Erythroblast (primary cell): ENCODE data around the gene JUNB.
A peak's percentile ranks its signal among the peaks of the same experiment; 100 is the strongest.

Experiments used
- DNase-seq, 2 experiments: peaks; one replicate each; lab custom pipeline; 2025; lab: John Stamatoyannopoulos, UW
- GATA1 ChIP-seq: IDR thresholded peaks from 2 replicates; pipeline ENCODE4 v1.6.1; 2011; ENCODE audit warnings: low read depth, mild to moderate bottlenecking, control low read depth, low read length, moderate library complexity
- POLR2A ChIP-seq: IDR thresholded peaks from 2 replicates; pipeline ENCODE4 v1.6.1; 2011; ENCODE audit warnings: mild to moderate bottlenecking, low read length

JUNB gene

GRCh38 chr19:12764698-12765097 is 26.6 kb upstream of the JUNB start:
- DNase-seq = no peak
- TF ChIP-seq GATA1 (no peak), POLR2A (no peak)

DNA sequence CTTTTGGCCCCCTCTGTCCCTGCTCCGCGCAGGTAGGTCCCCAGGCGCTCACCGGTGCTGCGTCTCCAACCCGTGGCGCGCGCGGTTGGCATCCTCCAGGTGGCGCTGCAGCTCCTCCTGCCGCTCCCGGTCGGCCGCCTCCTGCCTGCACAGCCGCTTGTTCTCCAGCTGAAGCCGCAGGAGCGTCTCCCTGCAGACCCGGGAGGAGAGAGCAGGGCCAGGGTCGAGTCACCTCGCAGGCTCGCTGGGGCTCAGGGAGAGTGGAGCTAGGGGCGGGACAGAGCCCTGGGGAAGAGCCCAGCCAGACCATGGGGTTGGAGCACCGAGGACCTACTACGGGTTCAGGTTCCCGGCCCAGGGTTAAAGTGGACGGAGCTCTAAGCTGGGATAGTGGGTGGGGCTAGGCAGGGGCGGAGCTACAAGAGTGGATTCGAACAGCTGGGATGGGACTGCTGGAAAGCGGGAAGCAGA is 25.2 kb upstream of the JUNB start:
- TF ChIP-seq GATA1 (no peak), POLR2A (no peak)

GRCh38 chr19:12767150-12767549 is 24.1 kb upstream of the JUNB start:
- TF ChIP-seq POLR2A (no peak), GATA1 (no peak)
- DNase-seq = no peak

More for the DNA sequence above, 25.2 kb upstream of the JUNB start:
- DNase-seq = peak; percentile 84 to 92

GRCh38 chr19:12767666-12768065 is 23.6 kb upstream of the JUNB start:
- TF ChIP-seq GATA1 (no peak), POLR2A (no peak)
- no peak for DNase-seq

DNA sequence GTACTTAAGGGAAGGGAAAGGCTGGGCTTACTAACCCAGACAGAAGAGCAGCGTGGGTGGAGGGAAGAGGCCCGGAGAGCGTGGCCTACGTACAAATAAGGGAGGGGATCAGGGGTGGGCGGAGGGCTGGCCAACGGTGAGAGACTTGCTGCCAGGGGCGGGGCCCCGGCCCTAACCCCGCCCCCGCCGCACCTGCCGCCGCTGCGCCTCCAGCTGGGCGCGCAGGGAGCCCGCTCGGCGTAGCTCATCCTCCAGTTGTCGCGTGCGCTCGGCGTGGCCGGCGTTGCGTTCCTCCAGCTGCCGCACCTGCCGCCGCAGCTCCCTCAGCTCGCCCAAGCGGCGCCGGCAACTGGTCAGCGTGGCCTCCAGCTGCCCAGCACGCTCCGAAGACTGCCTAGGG is 21.6 kb upstream of the JUNB start:
- DNase-seq = peak; percentile 58 to 64
- TF ChIP-seq POLR2A (no peak), GATA1 (no peak)

- TF ChIP-seq GATA1 (no peak), POLR2A (no peak)
- DNase-seq = no peak
These were observed 20.4 kb upstream of the JUNB start for GRCh38 chr19:12770922-12771321.

DNA sequence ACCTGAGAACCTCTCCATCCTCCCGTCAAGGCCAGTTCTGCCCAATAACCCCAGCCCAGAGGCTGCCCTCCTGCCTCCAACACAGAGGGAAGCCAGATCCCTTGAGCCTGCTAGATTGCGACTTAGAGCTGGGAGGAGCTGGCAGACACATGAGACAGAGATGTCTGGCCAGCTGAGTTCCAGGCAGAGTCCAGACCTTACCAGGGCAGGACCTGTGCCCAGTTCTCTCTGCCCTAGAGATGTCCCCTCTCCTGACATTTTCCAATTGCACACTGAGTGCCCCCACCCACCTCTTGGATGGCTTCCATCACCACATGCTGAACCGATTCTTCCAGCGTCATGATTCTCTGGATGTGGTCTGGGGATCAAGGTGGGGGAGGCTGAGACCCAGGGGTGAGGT is 19.0 kb upstream of the JUNB start:
- no peak for DNase-seq
- TF ChIP-seq GATA1 (no peak), POLR2A (no peak)

- TF ChIP-seq POLR2A = no peak
- TF ChIP-seq GATA1 = no peak
- DNase-seq = peak; percentile 59 to 60
These were observed 17.7 kb upstream of the JUNB start for GRCh38 chr19:12773571-12773970.

DNA sequence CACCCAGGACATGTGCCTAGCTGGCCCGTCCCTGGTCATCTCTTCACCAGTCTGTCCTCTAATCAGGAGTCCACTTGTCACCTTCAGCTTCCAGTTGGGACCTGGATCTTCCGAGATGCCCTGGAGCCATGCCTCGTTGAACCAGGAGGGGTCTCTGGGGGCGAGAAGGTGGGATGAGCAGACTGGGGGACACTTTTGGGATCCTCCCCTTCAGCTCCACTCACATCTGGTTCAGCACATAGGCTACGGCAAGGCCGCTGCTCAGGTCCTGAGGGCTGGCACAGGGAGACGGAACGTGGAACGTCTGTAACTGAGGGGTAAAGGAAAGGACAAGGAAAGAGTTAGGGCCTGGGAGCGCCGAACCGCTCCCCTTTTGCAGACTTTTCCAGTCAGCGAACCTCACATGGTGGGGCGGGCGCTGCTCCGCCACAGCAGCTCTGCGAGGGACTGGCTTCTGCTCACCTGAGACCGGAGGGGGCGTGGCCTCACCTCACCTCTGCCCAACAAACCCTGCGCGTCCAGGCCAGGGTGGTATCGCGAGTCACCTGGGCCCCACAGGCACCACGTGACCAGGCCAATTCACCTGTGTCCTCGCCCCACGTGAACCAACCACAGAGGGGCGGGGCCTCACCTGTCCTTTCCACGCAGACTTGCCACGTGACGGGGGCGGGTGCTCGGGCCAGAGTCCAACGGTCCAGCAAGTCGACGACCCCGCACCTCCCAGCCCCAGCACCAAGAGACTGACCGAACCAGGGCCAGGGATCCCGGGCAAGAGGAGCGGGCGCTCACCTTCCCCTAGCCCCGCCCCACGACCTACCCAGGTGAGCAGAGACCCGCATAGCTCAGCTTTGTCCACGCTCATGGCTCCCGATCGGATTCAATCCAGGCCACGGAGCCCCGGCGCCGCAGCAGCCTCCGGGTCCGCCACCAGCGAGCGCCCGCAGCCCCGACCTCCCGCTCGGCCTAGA is 16.4 kb upstream of the JUNB start, which contains the start of gene HOOK2:
Gene HOOK2 (minus strand): TSS at position 965 of the 968 bp plus-strand sequence. CDS start 103 bp downstream, at position 862.
- peak in 1 of 2 experiments; percentile 56 for DNase-seq
- TF ChIP-seq GATA1 = no peak
- no peak for TF ChIP-seq POLR2A

DNA sequence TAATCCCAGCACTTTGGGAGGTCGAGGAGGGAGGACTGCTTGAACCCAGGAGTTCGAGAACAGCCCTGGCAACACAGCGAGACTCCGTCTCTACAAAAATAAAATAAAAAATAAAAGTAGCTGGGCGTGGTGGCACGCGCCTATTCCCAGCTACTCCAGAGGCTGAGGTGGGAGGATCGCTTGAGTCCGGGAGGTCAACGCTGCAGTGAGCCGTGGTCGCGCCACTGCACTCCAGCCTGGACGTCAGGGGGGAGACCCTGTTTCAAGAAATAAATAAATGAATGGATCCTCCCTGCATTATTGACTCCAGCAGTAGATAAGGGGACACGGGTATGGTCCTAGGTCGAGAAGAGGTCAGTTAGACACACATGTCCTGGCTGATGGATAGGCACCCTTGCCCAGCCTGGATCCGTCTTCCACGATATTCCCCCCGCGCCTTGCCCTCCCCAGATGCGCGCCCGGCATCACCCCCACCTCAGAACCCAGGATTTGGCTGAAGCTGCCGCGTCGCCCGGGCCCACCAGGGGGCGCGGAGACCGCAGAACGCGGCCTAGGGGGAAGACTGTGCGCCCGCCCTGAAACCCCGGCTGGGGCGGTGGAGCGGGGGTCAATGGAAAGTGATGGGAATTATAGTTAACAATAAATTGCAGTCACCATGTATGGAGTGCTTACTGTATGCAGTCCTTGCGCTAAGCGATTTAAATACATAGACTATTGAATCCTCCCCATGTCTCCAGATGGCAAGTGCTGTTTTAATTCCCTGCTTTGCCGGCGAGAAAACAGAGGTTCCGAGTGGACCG is 13.9 kb upstream of the JUNB start:
- no peak for TF ChIP-seq GATA1
- TF ChIP-seq POLR2A = peak; percentile 26
- peak; percentile 82 to 89 for DNase-seq

DNA sequence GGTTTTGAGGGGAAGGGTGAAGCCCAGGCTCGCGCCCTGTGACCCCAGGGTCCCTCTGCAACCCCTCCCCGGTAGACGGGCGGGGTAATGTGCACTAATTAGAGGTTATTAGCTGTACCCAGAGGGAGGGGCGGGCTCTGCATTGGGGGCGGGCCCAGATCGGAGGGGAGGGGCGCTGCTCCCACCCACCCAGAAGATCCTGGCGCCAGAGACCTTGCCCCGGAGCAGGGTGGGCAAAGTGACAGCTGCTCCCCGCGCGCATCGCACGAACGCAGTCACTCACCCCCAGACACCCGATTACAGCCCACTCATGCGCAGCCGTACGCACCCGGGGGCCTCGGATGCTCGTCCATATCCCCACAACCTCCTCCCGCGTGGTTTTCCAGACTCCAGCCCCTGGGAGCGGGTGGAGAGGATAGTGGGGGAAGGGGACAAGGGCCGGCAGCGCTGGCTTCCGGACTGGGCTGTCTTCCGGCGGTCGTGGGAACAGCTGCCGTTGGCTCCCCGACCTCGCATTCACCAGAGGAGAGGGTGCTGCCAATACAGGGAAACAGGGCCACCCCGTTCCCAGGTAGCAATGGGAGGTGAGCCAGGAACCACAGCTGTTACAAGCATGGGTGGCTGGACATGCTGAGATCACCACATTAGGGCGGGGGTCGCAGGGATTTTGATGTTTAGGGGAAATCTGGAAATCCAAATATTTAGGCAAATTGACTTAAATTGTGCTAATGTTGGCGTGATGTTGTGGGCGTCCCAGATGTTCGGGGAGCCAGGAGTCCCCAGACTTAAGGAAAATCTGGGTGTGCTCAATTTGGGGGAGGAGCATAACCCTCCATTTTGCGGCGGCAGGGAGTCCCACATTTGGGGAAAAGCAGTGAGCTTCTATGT is 13.0 kb upstream of the JUNB start:
- DNase-seq = peak; percentile 62 to 72
- TF ChIP-seq GATA1 (no peak), POLR2A (peak; percentile 36)

GRCh38 chr19:12778905-12779161 is 12.5 kb upstream of the JUNB start:
- no peak for DNase-seq
- TF ChIP-seq POLR2A (no peak), GATA1 (no peak)
